HG02885 (cell line): ENCODE measurements around the gene RPS16.
A peak's percentile ranks its signal among the peaks of the same experiment; 100 is the strongest.

Experiments used
- ATAC-seq: cut with Tn5 transposase; IDR thresholded peaks from one replicate; pipeline ENCODE4 v1.9.1; 2021; ENCODE audit warnings: mild to moderate bottlenecking; ENCODE audit not compliant: unreplicated experiment, poor library complexity

RPS16 gene

GRCh38 chr19:39423258-39424086 is 12.3 kb downstream of the RPS16 start:
- ATAC-seq, result no peak

DNA sequence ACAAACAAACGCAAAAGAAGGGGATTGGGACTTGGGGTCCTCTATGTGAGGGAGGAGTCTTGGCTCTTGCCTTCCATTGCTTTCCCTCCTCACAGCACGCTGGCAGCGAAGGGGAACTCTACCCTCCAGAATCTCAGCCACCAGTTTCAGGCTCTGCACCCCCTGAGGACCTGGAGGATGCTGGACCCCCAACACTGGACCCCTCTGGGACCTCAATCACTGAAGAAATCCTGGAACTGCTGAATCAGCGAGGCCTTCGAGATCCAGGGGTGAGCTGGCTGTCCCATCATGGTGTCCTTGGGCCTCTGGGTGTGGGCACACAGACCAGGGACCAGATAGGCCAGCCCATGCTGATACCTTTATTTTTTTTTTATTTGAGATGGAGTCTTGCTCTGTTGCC is 13.7 kb downstream of the RPS16 start:
- no peak for ATAC-seq

- ATAC-seq, result no peak
Observed at GRCh38 chr19:39420769-39421168, 15.0 kb downstream of the RPS16 start.

DNA sequence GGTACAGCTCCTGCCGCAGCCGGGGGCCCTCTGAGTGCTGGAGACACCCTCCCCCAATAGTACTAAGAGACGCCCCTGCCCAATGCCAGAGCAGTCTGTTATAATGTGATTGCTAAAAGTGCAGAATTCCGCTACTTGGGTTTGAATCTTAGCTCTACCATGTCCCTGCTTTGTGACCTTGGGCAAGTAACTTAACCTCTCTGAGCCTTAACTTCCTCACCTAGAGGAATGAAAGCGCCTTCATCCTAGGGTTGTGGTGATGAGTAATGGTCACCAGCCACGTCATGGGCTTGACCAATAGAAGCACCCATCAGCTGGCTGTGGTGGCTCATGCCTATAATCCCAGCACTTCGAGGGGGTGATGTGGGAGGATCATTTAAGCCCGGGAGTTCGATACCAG is 16.7 kb downstream of the RPS16 start:
- no peak for ATAC-seq

DNA sequence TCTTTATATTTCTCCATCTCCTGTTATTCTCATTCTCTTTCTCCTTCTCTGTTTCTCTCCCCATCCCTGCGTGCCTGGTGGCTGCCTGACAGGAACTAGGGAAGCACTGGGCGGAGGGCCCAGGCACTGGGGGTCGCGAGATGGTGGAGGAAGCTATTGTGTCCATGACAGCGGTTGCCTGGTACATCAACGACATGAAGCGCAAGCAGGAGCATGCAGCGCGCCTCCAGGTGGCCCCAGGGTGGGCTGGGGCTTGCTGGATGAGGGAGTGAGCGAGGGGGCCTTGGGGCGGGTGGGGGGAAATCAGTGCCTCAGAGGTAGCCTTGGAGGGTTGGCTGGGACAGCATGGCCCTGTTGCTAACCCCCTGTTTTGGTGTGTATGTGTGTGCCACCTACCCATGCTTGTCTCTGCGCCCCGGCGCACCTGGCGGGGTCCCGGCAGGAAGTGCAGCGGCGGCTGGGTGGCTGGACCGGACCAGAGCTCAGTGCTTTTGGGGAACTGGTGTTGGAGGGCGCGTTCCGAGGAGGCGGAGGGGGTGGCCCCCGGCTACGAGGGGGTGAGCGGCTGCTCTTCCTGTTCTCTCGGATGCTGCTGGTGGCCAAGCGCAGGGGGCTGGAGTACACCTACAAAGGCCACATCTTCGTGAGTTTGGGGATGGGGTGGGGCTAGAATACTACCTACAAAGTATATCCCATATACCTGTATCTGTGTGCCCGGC is 18.1 kb downstream of the RPS16 start:
- no peak for ATAC-seq

DNA sequence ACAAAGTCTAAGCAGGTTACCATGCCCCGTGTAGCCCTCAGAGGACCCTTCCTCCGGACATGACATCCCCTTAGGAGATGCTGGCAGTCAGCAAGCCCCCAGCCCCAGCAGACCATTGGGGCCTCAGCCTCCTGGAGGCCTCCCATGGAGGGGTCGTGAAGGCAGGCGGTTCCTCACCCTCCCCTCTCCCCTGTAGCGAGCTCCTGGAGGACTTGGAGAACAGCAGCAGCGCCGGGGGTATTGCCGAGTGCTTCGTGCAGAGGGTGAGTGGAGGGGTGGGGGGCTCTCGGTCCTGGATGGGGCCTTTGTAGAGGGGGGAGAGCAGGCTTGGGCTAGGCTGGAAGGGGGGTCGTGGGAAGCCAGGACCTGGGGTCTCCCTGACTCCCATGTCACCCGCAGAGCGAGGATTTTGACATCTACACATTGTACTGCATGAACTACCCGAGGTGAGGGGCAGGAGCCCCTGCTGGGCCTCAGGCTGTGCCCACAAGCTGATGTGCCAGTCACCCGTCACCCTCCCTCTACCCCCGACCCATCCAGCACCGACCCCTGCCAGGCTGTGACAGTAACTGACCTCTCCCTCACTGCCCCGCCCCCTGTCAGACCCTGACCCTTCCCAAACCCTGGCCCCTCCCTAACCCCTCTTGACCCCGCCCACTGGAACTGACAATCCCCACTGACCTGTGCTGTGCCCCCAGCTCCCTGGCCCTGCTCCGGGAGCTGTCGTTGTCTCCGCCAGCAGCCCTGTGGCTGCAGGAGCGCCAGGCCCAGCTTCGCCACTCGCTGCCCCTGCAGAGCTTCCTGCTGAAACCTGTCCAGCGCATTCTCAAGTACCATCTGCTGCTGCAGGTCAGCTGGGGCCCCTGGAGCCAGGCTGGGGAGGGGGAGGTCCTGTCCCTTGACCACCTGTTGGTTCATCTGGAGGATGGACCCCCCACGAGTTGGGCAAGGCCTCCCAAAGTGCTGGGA is 19.3 kb downstream of the RPS16 start:
- no peak for ATAC-seq

- no peak for ATAC-seq
Observed at GRCh38 chr19:39415111-39416046, 20.4 kb downstream of the RPS16 start.

DNA sequence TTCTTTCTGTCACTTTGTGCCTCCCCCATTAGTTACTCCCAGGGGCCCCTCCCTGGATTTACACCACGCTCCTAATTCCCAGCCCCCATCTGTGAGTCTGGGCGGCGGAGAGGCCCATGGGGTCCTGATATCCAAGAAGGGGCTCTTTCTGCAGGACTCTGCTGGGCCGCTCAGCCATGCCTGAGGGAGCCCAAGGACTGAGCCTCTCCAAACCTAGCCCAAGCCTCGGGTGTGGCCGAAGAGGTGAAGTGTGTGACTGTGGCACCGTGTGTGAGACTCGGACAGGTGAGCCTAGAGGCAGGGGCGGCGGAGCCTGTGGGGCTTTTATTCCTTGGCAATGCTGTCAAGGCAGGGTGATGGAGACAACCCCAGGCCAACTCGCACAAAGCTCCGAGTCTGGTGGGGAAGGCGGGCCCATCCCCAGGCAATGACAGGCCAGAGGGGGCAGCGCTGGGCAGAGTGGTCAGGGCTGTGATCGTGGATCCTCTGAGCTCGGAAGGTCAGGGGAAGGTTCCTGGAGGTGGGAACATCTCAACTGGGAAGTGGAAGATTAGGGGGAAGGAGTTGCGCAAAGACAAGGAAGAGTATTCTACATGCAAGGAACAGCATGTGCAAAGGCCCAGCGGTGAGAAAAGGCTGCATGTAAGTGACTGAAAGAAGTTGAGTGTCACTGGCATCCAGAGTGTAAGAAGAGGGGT is 21.7 kb downstream of the RPS16 start:
- no peak for ATAC-seq

DNA sequence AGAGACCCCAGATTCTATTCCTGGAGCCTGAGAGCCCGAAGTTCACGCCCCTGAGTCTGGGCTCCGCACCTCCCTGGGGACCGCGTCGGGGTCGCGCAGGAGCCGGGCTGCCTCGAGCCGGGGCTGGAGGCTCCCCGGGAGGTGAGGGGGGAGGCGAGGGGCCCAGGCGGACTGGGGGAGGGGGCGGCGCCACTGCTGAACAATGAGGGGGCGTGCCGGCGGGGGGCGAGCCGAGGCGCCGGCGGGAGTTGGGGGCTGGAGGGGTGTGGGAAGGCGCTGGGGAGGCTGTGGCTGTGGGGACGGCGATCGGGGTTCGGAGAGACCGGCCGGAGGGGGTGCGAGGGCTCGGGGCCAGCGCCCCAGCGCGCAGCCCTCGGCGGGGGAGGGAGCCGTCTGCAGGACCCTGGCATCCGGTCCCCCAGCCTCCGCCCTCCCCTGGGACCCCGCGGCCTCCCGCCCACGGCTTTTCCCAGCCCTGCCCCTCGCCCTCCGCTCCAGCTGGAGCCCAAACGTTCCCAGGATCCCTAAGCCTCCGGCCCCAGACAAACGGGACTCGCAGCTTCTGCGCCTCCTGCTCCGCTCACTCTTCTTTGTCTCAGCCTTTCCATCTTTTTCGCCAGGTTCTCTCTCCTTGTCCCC is 22.4 kb downstream of the RPS16 start:
- ATAC-seq, result no peak

- no peak for ATAC-seq
Observed at GRCh38 chr19:39412867-39413271, 22.9 kb downstream of the RPS16 start.

DNA sequence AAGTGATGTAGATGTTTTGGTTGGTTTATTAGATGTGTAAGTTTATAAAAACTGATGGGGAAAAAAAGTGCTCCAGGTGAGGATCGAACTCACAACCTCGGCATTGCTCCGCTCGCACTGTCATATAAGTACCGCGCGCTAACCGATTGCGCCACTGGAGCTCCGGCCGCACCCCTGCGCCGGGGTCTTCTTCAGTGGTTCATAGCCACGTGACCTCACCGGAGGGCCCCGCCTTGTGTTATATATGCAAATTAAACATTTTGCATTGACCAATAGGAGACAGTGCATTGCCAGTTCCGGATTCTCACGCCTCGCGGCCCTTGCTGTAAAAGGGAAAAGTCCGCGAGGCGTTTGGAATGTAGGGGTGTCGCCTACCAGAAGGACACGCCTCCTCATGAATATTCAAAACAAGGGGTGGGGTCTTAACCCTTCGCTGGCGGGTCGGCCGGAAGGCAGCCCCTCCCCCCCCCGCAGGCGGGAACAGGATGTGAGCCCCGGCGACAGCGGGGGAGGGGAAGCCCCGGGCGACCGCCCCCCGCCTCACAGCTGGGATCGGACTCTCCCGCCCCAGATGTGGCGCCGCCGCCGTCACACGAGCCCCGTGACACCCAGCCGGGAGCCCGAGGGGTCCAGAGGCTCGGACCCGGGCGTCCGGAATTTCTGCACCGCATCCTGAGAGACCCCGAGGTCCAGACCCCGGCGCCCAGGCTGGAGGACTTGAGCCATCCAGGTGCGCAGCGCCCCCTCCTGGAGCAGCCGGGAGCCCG is 23.5 kb downstream of the RPS16 start, which contains the start of gene PLEKHG2:
PLEKHG2 (plus strand) TSS at position 570 of the 767 bp plus-strand sequence. CDS start 1,418 bp downstream, outside the sequence.
- ATAC-seq, result peak; percentile 60

- ATAC-seq, result peak; percentile 25
Observed at GRCh38 chr19:39411832-39412099, 24.0 kb downstream of the RPS16 start.

DNA sequence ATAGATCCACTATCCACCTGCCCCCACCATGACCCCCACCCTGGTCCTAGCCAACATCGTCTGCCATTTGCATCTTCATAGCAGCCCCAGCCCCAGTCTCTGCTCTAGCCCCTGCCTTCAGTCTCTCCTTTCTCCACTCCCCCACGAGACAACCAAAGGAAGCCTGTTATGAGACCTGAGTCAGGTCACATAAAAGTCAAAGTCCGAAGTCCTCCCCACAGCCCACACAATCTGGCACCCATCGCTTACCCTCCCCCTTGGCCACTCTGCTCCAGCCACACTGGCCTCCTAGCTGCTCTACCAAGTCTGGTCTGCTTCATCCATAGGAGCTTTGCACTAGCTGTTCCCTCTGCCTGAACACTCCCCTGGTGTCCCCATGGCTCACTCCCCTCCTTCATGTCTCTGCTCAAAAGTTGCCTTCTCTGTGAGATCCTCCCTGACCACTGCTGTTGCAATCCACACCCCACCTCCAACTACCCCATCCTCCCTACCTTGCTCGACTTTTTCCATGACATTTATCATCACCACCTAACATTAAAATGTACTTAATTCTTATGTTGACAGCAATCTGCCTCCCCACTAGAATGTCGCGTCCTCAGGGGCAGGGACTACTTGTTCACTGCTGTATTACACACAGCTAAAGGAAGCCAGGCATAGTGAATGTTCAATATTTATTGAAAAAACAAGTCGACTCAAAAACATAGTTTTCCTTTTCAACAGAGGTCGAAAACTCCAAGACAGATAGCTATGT is 24.5 kb downstream of the RPS16 start:
- ATAC-seq, result no peak

GRCh38 chr19:39410831-39411080 is 25.0 kb downstream of the RPS16 start:
- ATAC-seq, result no peak

DNA sequence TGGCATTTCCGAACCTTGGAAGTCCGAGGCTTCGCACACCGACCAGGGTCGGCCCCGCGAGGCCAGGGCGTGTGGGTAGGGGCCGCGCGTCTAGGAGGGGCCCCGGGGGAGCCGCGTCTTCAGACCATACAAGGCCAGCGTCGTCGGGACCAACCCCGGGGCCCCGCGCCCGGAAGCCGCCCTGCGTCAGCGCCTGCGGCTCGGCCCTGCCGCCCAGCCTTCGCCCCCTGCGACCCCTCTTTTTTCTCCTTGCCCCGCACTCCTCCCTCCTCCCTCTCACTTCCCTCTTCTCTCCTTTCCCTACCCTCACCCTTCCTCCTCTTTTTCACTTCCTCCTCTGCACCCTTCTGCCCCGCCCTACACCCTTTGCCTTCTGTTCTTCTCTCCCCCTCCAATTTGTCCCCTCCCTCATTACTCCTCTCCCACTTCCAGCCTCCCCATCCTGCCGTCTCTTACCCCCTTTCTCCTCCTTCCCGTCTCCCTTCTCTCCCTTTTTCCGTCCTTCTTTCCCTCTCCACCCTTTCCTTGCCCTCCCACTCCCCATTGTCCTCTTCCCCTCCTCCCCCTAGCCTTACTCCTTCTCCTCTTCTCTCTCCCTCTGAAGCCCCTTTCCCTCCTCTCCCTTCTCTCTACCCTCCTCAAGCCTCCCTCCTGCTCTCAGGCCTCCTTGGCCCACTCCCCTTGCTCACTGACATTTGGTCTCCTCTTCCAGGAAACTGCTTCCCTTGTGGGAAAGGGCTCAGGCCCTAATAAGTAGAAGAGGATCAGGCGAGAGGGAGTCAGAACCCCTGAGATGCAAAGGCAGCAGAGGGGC is 25.5 kb downstream of the RPS16 start:
- no peak for ATAC-seq

DNA sequence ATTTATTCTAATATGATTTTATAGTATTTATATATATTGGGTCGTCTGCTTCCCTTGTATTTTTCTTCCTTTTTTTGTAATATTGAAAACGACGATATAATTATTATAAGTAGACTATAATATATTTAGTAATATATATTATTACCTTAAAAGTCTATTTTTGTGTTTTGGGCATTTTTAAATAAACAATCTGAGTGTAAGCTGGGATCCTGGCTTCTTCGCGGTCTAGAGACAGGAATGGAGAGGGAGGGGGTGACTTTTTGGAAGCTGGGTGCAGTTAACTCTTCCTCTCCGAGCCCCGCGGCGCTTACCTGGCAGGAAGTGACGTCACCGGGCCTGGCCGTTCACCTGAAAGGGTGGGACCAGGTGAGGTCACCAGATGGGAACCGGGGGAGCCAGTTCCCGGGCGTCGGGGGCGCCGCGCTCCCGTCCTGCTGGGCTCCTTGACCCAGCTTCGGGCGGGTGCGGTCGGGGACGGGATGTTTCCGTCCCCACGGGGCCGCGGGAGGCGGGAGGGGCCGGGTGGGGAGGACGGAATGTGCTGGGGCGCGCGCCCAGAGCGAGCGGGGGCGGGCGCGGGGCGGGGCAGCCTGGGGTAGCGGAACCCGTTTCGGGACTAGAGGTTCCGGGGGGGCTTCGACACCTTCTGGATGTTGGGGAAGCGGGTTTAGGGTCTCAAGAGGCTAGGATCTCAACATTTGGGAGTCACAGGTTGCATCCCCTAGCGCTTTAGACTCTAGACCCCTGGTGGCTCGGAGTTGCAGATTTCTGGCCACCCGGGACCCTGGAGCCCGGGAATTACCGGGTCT is 26.3 kb downstream of the RPS16 start:
- ATAC-seq, result no peak
